ENCODE data around the gene GALNT18.

Gene GALNT18

DNA sequence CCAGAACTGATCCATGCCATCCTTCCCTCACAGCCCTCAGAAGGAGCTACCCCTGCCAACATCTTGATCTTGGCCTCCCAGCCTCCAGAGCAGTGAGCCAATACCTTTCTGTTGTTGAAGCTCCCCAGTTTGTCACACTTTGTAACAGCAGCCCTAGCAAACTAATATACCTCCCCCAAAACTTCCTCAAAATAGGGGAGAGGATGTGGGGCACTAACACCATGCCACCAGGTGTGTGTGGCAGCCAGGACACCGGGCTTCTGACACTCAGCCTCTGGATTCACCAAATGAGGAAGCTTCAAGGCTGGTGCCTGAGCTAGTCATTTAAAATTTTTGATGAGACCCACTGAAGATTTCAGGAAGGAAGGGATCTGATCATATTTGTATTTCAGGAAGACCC, 353.7 kb downstream of the GALNT18 start:
- DNase-seq (ENCODE audit: low spot score), result no peak

DNA sequence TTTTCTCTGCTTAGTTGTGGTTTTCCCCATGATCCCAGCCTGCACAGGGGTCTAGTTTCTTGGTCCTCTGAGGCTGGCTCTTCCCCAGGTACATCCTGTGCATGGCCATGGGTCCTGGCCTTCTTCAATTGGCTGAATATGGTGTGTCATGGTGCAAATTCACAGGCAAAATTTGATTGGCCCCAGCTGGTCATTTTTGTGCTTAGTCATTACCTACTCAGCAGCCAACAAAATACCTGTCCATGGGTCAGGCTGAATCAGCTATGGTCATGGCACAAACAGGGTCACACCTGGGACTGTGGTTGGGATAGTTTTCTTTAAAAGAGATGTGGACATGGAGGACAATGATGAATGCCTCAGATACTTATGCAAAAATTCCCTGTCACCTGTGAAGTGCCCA, 354.5 kb downstream of the GALNT18 start:
- DNase-seq (ENCODE audit: low spot score), result no peak

GRCh38 chr11:11265994-11266606, 355.7 kb downstream of the GALNT18 start:
- DNase-seq (ENCODE audit: low spot score), result peak; percentile 17

DNA sequence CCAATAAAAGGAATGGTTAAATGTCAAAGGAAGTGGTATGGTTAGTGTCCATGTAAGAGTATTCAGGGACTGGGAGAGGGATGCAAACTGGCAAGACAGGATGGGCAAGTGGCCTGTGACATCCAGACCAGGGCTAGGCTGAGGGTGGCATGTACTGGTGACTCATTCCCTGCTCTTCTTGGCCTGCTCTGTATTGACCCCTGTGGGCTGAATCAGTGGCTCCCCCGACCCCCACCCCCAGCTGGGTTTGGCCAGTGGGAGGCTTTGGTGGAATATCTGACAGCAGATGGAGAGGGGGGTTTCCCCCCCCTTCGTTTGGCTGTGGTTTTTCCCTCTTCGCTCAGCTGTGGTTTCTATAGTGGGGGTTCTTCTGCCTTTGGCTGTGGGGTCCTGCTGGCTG, 356.5 kb downstream of the GALNT18 start:
- no peak for DNase-seq (ENCODE audit: low spot score)

GRCh38 chr11:11263238-11264005, 358.4 kb downstream of the GALNT18 start:
- peak; percentile 31 for DNase-seq (ENCODE audit: low spot score)

DNA sequence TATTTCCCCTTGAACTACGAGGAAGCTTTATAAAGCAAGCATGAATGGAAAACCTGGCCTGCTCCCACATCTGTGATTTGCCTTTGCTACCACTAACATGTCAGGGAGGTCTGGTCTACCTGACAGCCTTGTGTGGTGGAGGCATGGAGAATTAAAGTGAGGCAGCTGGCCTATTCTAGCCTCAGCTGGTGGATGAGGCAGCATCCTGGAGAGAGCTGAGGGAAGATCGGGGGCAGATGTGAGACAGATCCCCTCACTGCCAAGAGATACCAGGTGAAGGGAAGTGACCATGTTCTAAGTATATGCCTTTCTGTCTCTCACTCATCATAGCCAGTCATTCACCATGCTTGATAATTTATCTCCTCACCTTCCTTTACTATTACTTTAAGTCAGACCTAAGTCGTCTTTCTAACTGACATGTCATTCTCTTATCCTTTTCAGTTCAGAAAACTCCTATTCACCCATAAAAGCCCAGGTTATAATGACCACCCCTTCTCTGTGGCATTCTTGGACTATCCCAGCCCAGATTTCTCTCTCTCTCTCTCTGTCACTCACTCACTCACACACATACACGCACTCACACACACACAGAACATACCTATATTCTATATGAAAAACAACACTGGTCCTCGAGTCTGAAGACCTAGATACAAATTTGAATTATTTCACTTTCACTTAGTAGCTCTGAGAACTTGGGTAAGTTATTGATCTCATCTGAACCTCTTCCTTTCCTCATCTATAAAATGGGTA, 359.5 kb downstream of the GALNT18 start:
- DNase-seq (ENCODE audit: low spot score), result no peak

DNA sequence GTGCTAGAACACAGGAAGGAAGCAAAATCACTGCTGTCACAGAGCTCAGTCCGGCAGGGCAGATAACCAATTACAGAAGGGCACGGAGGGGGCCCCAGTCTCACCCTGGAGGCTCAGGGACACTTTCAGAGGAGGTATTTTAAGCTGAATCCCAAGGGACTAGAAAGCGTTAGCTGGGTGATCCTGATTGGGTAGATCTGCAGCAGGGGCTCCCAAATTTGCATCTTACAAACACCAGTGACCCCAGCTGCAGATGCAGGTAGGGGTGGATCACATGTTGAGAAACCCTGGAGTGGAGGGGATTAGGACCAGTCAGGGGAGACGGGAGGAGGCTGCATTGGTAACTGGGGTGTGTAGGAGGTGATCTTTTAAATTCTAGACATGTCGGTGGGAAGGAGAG, 360.2 kb downstream of the GALNT18 start:
- no peak for DNase-seq (ENCODE audit: low spot score)

GRCh38 chr11:11260903-11261302, 360.9 kb downstream of the GALNT18 start:
- DNase-seq (ENCODE audit: low spot score), result no peak

DNA sequence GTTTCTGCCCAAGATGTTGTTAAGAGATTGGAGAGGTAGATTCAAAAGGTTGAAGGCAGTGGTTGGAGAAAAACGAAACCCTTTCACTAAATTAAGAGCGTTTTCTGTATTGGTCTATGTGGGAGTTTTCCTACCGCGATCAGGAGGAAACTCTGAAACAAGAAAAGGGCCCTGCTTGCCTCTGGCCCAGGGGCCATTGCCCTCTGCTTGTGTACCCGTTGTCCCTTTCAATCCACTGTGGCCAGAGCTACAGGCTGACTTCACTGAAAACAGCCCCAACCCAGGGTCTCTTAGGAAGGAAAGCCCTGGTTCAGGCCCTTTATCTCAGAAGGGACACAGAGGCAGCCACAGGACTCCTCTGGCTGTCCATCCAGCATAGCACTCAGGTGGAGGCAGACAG, 367.8 kb downstream of the GALNT18 start:
- DNase-seq (ENCODE audit: low spot score), result no peak

DNA sequence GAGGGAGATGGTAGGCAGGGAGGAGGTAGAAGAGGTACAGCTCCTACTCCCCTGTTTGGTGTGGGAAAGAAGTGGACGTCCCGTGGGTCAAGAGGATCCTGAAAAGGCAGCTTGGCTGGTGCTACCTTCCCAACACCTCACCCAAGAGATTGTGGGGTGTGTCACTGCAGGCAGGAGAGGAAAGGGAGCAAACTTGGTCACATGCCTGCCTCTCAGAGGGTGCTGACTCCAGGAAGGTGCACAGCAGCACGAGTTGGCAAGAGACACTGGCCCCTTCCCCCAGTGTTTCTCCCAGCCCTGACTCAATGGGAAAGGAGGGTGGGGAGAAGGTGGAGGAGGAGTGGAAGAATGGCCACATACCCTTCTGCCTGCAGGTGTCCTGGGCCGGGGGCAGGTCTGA, 368.3 kb downstream of the GALNT18 start:
- no peak for DNase-seq (ENCODE audit: low spot score)

DNA sequence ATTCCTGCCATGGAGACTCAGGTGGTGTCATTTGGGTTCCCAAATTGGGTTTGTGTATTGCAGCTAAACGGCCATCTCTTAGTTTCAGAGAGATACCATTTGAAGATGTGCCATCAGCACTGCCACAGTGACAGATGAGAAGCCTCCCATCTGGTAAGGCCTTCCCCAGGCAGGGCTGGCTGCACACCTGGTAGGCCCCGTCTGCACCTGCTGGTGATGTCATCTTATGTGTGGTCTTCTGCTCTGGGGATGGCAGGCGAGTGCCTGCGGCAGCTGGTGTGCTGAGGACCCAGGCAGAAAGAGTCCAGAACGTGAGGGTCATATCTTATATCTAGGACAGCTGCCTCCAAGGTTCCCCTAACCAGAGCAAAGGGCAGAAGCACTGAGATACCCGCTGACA, 369.4 kb downstream of the GALNT18 start:
- DNase-seq (ENCODE audit: low spot score), result no peak

DNA sequence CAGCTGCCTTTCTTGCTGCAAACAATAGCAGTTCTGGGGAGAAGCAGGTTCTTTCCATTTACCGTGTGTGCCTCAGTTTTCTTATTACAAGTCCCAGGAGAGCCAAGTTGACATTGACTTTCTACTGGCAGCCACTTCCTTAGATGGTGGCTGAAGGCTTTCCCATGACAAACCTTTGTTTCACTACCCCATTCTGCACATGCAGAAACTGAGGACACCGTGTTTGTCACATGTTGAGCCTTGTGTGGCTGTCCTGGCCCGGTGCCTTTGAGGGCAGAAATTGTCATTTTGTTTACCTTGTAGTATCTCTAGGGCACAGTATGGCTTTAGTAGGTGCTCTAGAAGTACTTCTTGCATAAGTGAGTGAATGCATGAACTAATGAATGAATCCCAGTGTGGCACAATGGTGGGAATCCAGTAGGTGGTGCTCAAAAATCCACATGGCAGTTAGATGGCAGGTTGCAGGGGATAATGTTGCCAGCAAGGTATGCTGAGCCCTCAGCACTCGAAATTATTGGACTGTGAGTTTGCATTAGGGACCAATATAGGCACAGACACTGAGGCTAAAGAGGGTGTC, 370.3 kb downstream of the GALNT18 start:
- DNase-seq (ENCODE audit: low spot score), result no peak

DNA sequence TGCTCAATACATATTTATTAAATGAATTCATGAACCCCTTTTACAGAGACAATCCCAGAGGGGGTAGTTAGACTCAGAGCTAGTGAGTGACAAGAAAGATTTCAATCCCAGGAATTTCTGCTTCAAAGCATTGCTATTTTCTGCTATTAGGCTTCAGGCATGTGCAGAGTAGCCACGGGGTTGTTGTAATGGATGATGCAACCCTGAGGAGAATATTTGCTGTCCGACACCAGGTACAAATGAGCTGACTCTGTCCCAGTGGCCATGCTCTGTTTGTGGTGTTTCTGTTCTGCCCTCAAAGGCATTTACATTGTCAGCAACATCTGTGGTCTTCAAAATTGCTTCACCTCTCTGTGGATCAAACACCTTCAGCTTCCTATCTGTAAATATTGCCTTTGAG, 371.3 kb downstream of the GALNT18 start:
- no peak for DNase-seq (ENCODE audit: low spot score)

- DNase-seq (ENCODE audit: low spot score), result no peak
Measured at GRCh38 chr11:11247576-11247975, 374.2 kb downstream of the GALNT18 start.

DNA sequence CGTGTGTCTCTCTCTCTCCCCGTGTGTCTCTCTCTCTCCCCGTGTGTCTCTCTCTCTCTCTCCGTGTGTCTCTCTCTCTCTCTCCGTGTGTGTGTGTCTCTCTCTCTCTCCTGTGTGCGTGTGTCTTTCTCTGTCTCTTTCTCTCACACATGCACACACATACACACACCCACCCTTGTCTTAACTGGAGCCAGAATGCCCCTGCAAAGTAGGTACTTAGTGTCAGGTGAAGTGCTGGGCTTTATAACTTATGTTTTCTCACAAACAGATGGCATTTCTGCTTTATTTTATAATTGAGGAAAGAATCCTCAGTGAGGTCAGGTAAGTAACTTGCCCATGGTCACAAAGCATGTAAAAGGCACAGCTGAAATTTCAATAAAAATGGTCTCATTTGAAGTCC, 374.7 kb downstream of the GALNT18 start:
- DNase-seq (ENCODE audit: low spot score), result no peak

DNA sequence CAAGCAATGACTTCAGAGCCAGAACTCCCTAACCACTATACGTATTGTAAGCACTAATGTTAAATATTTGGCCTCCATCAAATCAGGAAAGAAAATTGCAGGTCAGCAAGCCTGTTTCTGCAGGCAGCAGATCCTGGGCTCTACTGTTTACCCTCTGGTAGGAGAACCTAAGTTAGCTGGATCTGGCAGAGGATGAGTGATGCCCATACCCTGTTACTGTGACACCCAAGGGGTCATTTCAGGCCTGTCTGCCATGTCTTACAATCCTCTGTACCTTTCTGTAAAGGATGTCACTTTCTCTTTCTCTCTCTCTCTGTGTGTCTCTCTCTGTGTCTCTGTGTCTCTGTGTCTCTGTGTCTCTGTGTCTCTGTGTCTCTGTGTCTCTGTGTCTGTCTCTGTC, 375.6 kb downstream of the GALNT18 start:
- DNase-seq (ENCODE audit: low spot score), result no peak

GRCh38 chr11:11245453-11245852, 376.4 kb downstream of the GALNT18 start:
- DNase-seq (ENCODE audit: low spot score), result no peak

DNA sequence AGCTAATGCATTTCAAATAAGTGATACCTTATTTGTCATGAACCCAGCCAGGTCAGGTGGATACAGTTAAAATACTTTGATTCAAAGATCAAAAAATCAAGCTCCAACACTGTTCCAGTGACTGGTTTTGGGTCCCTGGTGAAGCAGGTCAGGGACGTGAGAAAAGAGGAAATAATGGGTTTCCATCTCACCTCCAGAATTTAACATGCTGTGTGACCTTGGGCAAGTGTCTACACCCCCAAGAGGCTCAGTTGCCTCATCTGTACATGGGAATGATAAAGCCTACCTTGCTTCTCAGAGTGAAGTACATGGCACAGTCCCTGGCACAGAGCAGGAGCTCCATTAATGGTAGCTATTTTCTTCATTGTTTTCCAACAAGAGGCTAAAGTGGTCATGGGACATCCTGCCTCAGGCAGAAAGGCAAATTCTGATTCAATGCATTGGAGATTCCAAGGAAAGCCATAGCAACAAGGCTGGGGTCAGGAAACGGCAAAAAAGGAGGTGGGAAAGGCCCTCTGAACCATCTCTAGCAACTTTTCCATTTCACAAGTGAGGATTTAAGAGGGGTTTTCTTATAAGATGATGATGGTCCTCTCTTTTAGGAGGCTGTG, 377.2 kb downstream of the GALNT18 start:
- DNase-seq (ENCODE audit: low spot score), result no peak

GRCh38 chr11:11243590-11244469, 378.0 kb downstream of the GALNT18 start:
- no peak for DNase-seq (ENCODE audit: low spot score)

DNA sequence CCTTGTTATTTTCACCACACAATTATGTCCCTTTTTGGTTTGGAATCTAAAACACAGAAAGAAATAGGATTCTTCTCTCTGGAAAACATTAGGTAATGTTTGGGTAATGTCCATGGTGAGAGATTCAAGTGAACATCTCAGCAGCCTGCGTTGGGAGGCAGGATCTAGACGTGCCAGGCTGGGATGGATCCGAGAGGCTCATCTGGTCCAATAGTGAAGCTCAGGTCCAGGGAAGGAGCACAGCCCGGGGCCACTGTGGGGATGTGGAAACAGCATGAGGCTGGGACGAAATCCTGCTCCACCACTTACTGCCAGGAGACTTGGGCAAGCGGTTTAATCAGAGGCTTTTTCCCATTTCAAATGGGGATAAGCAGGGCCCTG, 378.6 kb downstream of the GALNT18 start:
- no peak for DNase-seq (ENCODE audit: low spot score)

- no peak for DNase-seq (ENCODE audit: low spot score)
Measured at GRCh38 chr11:11241284-11241683, 380.5 kb downstream of the GALNT18 start.

Data from cerebellar cortex (tissue), 1 donor.